KMS-11 (cell line): ENCODE data around the gene GRID1.

Experiments
- H2AFZ ChIP-seq: fragments of 200-600 bp; sonication (generic); 2 replicates; pipeline ENCODE4 v1.6.1; 2016; ENCODE audit warnings: antibody characterized with exemption, mixed run types, low read depth
- H3K27ac ChIP-seq: fragments of 200-600 bp; sonication (generic); 2 replicates; pipeline ENCODE4 v1.6.1; 2016; ENCODE audit warnings: mild to moderate bottlenecking, mixed run types
- H3K27me3 ChIP-seq: fragments of 200-600 bp; sonication (generic); 2 replicates; pipeline ENCODE4 v1.6.1; 2017; ENCODE audit warnings: mild to moderate bottlenecking, low read depth, mixed run types, moderate library complexity; ENCODE audit not compliant: insufficient read depth
- H3K36me3 ChIP-seq: fragments of 200-600 bp; sonication (generic); 2 replicates; pipeline ENCODE4 v1.6.1; 2017; ENCODE audit warnings: mild to moderate bottlenecking, mixed run types; ENCODE audit not compliant: insufficient read depth
- H3K4me1 ChIP-seq: fragments of 200-600 bp; sonication (generic); 2 replicates; pipeline ENCODE4 v1.6.1; 2016; ENCODE audit warnings: mild to moderate bottlenecking, low read depth, mixed run types; ENCODE audit not compliant: poor library complexity, severe bottlenecking
- H3K4me2 ChIP-seq: fragments of 200-600 bp; sonication (generic); 2 replicates; pipeline ENCODE4 v1.7.0; 2016; ENCODE audit warnings: mild to moderate bottlenecking, mixed run types
- H3K4me3 ChIP-seq: fragments of 200-600 bp; sonication (generic); IDR thresholded peaks from 2 replicates; pipeline ENCODE4 v1.6.1; 2017; ENCODE audit warnings: low read depth, low read length, mixed read lengths; ENCODE audit not compliant: insufficient read depth
- H3K79me2 ChIP-seq: fragments of 200-600 bp; sonication (generic); 2 replicates; pipeline ENCODE4 v1.6.1; 2016; ENCODE audit warnings: low read depth, mixed run types; ENCODE audit not compliant: insufficient read depth
- H3K9ac ChIP-seq: fragments of 200-600 bp; sonication (generic); 2 replicates; pipeline ENCODE4 v1.6.1; 2016; ENCODE audit warnings: mild to moderate bottlenecking, mixed run types
- H4K20me1 ChIP-seq: fragments of 200-600 bp; sonication (generic); 2 replicates; pipeline ENCODE4 v1.6.1; 2016; ENCODE audit warnings: mild to moderate bottlenecking, mixed run types; ENCODE audit not compliant: insufficient read depth
- CTCF ChIP-seq: fragments of 200-600 bp; sonication (generic); conservative IDR thresholded peaks from 2 replicates; pipeline ENCODE4 v1.6.1; 2017; ENCODE audit warnings: low read depth, mild to moderate bottlenecking, antibody characterized with exemption, low read length, moderate library complexity, mixed read lengths

The GRID1 gene

GRCh38 chr10:85661123-85661522, 705.5 kb downstream of the GRID1 start:
- no peaks in the 10 kb centered on the region for H3K4me1 ChIP-seq
- no peak for TF ChIP-seq CTCF
- no peaks in the 10 kb centered on the region for H3K79me2 ChIP-seq
- no peak overlapping the region for H3K9ac ChIP-seq
- no peak overlapping the region for H3K4me2 ChIP-seq
- no peak overlapping the region for H3K27ac ChIP-seq
- H4K20me1 ChIP-seq, result no peaks in the 10 kb centered on the region
- H3K36me3 ChIP-seq, result no peaks in the 10 kb centered on the region
- H3K4me3 ChIP-seq, result no peak overlapping the region
- H3K27me3 ChIP-seq, result no peaks in the 10 kb centered on the region
- no peak overlapping the region for H2AFZ ChIP-seq

- no peak overlapping the region for H3K9ac ChIP-seq
- H2AFZ ChIP-seq, result no peak overlapping the region
- H3K4me2 ChIP-seq, result no peak overlapping the region
- H3K27ac ChIP-seq, result no peak overlapping the region
- no peaks in the 10 kb centered on the region for H3K4me1 ChIP-seq
- H3K36me3 ChIP-seq, result no peaks in the 10 kb centered on the region
- no peaks in the 10 kb centered on the region for H4K20me1 ChIP-seq
- no peaks in the 10 kb centered on the region for H3K79me2 ChIP-seq
- H3K4me3 ChIP-seq, result no peak overlapping the region
- H3K27me3 ChIP-seq, result no peaks in the 10 kb centered on the region
- TF ChIP-seq CTCF, result no peak
These were observed 707.3 kb downstream of the GRID1 start for GRCh38 chr10:85659331-85659730.

GRCh38 chr10:85658518-85658917, 708.1 kb downstream of the GRID1 start:
- Histone ChIP-seq H3K36me3 (no peaks in the 10 kb centered on the region), H3K4me1 (no peaks in the 10 kb centered on the region), H3K9ac (no peak overlapping the region), H3K79me2 (no peaks in the 10 kb centered on the region), H3K4me3 (no peak overlapping the region), H2AFZ (no peak overlapping the region), H3K4me2 (no peak overlapping the region), H3K27ac (no peak overlapping the region), H3K27me3 (no peaks in the 10 kb centered on the region), H4K20me1 (no peaks in the 10 kb centered on the region)
- no peak for TF ChIP-seq CTCF

- H3K4me2 ChIP-seq, result no peak overlapping the region
- H3K4me1 ChIP-seq, result no peaks in the 10 kb centered on the region
- no peaks in the 10 kb centered on the region for H3K27me3 ChIP-seq
- no peak overlapping the region for H2AFZ ChIP-seq
- no peaks in the 10 kb centered on the region for H3K36me3 ChIP-seq
- H3K27ac ChIP-seq, result no peak overlapping the region
- H3K4me3 ChIP-seq, result no peak overlapping the region
- no peak for TF ChIP-seq CTCF
- H4K20me1 ChIP-seq, result no peaks in the 10 kb centered on the region
- H3K9ac ChIP-seq, result no peak overlapping the region
- H3K79me2 ChIP-seq, result no peaks in the 10 kb centered on the region
These were observed 709.0 kb downstream of the GRID1 start for GRCh38 chr10:85657476-85658113.
